ENCODE measurements around the gene AP3S1. TPM values are rescaled to one million over a fixed set of nuclear protein-coding genes. Genes with fewer than 3 reads are reported as not detected.

Gene AP3S1
- total and polyA plus RNA-seq, 4 donors = 86.5 to 273 (median 116) TPM

DNA sequence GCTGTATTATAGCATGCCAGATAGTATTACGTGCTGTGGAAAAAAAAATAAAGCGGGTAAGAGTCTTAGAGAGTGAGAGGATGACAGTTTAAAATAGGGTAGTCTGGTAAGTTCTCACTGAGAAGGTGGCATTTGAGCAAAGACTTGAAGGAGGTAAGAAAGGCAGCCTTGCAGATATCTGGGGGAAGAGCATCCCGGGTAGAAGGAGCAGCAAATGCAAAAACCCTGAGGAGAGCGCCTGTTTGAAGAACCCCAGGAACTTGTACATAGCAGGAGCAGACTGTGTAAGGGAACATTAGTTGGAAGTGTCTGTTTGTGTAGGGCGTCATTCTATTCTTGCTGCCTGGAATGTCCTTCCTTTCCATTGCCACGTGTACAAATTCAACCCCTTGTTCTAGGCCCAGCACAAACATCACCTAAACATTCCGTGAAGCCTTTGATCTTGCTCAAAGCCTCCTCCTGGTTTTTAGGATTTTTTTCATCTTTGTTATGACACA lies 2.6 kb downstream of the AP3S1 start:
- Histone ChIP-seq H3K4me3 (ENCODE audit: low read length in 2 of 2) (peak overlapping the region in 1 of 2 donors; percentile 43), H3K36me3 (ENCODE audit: control insufficient read depth in 1 of 2, insufficient read depth in 2 of 2, low read length in 1 of 2) (no peaks in the 10 kb centered on the region), H3K9me3 (ENCODE audit: control insufficient read depth, low read length) (no peaks in the 10 kb centered on the region), H3K27me3 (ENCODE audit: control insufficient read depth in 1 of 2, insufficient read depth in 2 of 2, low read length in 1 of 2) (no peaks in the 10 kb centered on the region), H3K27ac (ENCODE audit: low read depth in 1 of 2, low read length in 2 of 2) (peak overlapping the region; percentile 30 to 71), H3K4me1 (ENCODE audit: control insufficient read depth in 1 of 2, insufficient read depth in 2 of 2, low read length in 2 of 2) (peaks cover 0 to 20% of the 10 kb centered on the region in 2 donors)
- intact Hi-C loops (cut with DNase I) = loop anchor here (5.0 to 10.0 kb wide), 4 partner anchors 120 to 223 kb away; partner anchors contain the start of genes ARL14EPL (in 1 of the 2) and LVRN (in 1 of the 2)
- WGBS, 2 donors = 16 to 17% methylated on average over 7 of the region's 7 CpGs
- DNase-seq (no peak), ATAC-seq (ENCODE audit: low FRiP score) (no peak)

DNA sequence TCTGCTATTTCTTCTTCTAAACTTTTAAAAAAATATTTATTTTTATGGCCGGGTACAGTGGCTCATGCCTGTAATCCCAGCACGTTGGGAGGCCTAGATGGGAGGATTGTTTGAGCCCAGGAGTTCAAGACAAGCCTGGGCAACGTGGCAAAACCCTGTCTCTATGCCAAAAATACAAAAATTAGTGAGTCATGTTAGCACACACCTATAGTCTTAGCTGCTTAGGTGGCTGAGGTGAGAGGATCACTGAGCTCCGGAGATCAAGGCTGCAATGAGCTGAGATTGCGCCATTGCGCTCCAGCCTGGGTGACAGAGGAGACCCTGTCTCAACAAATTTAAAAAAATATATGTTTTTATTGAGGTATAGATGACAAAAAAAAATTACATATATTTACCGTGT lies 5.6 kb downstream of the AP3S1 start:
- Histone ChIP-seq H3K4me1 (ENCODE audit: control insufficient read depth in 1 of 2, insufficient read depth in 2 of 2, low read length in 2 of 2) (peaks cover 1 to 29% of the 10 kb centered on the region in 2 donors), H3K27me3 (ENCODE audit: control insufficient read depth in 1 of 2, insufficient read depth in 2 of 2, low read length in 1 of 2) (no peaks in the 10 kb centered on the region), H3K4me3 (ENCODE audit: low read length in 2 of 2) (no peak overlapping the region), H3K9me3 (ENCODE audit: control insufficient read depth, low read length) (no peaks in the 10 kb centered on the region), H3K27ac (ENCODE audit: low read depth in 1 of 2, low read length in 2 of 2) (no peak overlapping the region), H3K36me3 (ENCODE audit: control insufficient read depth in 1 of 2, insufficient read depth in 2 of 2, low read length in 1 of 2) (no peaks in the 10 kb centered on the region)
- no peak for ATAC-seq (ENCODE audit: low FRiP score)
- DNase-seq = no peak
- intact Hi-C loops (cut with DNase I) = loop anchor here (10.0 kb wide), 2 partner anchors 118 to 128 kb away; partner anchors contain the start of gene LVRN (in 1 of the 2)
- 78 to 79% methylated on average over 7 of the region's 7 CpGs for WGBS, 2 donors

DNA sequence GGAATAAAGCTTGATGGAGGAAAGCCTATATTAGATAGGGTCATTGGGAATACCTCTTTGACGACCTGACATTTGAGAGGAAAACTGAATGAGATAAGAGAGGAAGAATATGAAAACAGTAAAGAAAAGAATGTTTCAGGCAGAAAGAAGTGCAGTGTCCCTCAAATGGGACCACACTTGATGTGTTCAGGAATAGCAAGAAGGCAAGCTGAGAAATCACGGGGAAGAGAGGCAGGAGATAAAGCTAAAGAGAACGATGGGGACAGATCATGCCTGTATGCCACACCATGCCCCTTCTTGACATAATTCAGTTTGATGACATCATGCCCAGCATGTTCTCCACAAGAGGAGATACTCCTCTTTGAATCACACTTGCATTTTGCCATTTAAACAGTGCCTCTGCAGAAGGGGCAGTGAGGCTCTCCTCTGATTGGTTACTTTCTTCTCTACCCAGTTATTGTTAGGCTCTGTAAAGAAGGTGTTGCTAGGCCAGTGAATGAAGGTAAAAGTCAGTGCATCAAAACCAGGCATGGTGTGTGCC lies 7.6 kb downstream of the AP3S1 start:
- ATAC-seq (ENCODE audit: low FRiP score) (no peak), DNase-seq (no peak)
- Histone ChIP-seq H3K27ac (ENCODE audit: low read depth in 1 of 2, low read length in 2 of 2) (no peak overlapping the region), H3K27me3 (ENCODE audit: control insufficient read depth in 1 of 2, insufficient read depth in 2 of 2, low read length in 1 of 2) (no peaks in the 10 kb centered on the region), H3K36me3 (ENCODE audit: control insufficient read depth in 1 of 2, insufficient read depth in 2 of 2, low read length in 1 of 2) (no peaks in the 10 kb centered on the region), H3K4me3 (ENCODE audit: low read length in 2 of 2) (no peak overlapping the region), H3K9me3 (ENCODE audit: control insufficient read depth, low read length) (no peaks in the 10 kb centered on the region), H3K4me1 (ENCODE audit: control insufficient read depth in 1 of 2, insufficient read depth in 2 of 2, low read length in 2 of 2) (peaks cover 1 to 27% of the 10 kb centered on the region in 2 donors)
- 93 to 97% methylated on average over 3 of the region's 3 CpGs for WGBS, 2 donors
- intact Hi-C loops (cut with DNase I) = loop anchor here (10.0 kb wide), 2 partner anchors 115 to 125 kb away; partner anchors contain the start of gene LVRN (in 1 of the 2)

DNA sequence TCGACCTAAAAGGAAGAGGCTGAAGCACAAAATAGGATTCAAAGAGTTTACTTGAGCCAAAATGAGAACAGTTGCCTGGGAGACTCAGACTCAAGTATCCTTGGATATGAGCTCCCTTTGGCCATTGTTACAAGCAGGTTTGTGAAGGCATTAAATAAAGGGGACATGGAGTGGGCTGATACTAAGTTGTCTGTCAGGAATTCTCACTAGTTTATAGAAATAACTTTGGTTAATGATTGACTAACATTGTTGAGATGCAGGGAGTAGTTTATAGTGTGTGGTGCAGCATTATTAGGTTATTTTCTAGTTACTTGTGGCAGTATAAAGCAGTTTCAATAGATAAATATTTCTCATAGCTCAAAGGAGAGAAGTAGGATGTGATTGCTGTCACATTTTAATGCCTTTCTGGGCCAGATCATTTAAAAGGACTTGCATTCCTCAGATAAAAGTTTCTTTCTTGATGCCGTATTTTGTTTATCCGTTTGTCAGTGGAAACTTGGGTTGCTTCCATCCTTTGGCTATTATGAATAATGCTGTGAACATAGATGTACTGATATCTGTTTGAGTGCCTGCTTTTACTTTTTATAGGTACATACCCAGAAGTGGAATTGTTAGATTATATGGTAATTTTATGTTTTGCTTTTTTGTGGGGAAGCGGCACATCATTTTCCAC lies 9.1 kb downstream of the AP3S1 start:
- Histone ChIP-seq H3K27me3 (ENCODE audit: control insufficient read depth in 1 of 2, insufficient read depth in 2 of 2, low read length in 1 of 2) (no peaks in the 10 kb centered on the region), H3K9me3 (ENCODE audit: control insufficient read depth, low read length) (no peaks in the 10 kb centered on the region), H3K4me1 (ENCODE audit: control insufficient read depth in 1 of 2, insufficient read depth in 2 of 2, low read length in 2 of 2) (peaks cover 1 to 20% of the 10 kb centered on the region in 2 donors), H3K27ac (ENCODE audit: low read depth in 1 of 2, low read length in 2 of 2) (peak overlapping the region in 1 of 2 donors; percentile 82), H3K36me3 (ENCODE audit: control insufficient read depth in 1 of 2, insufficient read depth in 2 of 2, low read length in 1 of 2) (no peaks in the 10 kb centered on the region), H3K4me3 (ENCODE audit: low read length in 2 of 2) (peak overlapping the region in 1 of 2 donors; percentile 41)
- intact Hi-C loops (cut with DNase I) = no loop called here
- DNase-seq (no peak), ATAC-seq (ENCODE audit: low FRiP score) (no peak)
- 11 to 19% methylated on average over 4 of the region's 4 CpGs for WGBS, 2 donors

DNA sequence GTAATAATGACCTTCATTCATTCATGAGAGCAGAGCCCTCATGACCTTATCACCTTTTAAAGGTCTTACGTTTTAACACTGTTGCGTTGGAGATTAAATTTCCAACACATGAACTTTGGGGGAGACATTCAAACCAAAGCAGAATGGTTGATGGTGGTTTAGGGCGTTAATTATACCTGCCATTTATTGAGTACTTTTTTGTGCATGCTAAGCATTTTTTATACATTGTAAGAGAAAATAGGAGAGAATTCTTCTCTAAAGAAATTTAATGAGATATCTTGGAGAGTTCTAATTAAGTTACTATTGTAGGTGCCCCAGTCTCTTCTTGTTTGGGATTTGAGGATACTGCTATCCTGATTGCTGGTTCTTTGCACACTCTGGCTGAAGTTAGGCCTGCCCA lies 12.4 kb downstream of the AP3S1 start:
- H3K9me3 ChIP-seq (ENCODE audit: control insufficient read depth, low read length) = no peaks in the 10 kb centered on the region
- 98% methylated on average over 3 of the region's 3 CpGs for WGBS, 2 donors
- no peaks in the 10 kb centered on the region for H3K36me3 ChIP-seq (ENCODE audit: control insufficient read depth in 1 of 2, insufficient read depth in 2 of 2, low read length in 1 of 2)
- H3K27ac ChIP-seq (ENCODE audit: low read depth in 1 of 2, low read length in 2 of 2) = no peak overlapping the region
- ATAC-seq (ENCODE audit: low FRiP score) (no peak), DNase-seq (no peak)
- intact Hi-C loops (cut with DNase I) = no loop called here
- no peaks in the 10 kb centered on the region for H3K27me3 ChIP-seq (ENCODE audit: control insufficient read depth in 1 of 2, insufficient read depth in 2 of 2, low read length in 1 of 2)
- H3K4me1 ChIP-seq (ENCODE audit: control insufficient read depth in 1 of 2, insufficient read depth in 2 of 2, low read length in 2 of 2) = peaks cover 7 to 17% of the 10 kb centered on the region in 2 donors
- no peak overlapping the region for H3K4me3 ChIP-seq (ENCODE audit: low read length in 2 of 2)

DNA sequence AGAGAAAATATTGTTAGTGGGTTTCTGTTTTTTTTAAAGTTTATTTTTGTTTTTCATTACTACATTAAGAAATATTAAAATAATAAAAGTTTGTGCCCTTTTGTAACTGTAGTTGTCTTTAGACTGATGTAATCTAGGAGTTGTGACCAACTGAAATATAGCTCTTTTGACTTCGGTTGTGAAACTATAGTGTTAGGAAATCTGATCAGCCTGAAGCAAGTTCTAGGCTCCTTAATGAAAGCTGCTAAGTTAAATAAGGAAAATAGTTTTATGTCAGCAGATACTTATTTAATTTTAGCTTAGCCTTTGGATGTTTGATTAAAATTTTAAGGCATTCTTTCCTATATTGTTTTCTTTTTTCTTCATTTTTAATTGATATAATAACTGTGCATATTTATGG lies 14.2 kb downstream of the AP3S1 start:
- peaks cover 5 to 9% of the 10 kb centered on the region in 2 donors for H3K4me1 ChIP-seq (ENCODE audit: control insufficient read depth in 1 of 2, insufficient read depth in 2 of 2, low read length in 2 of 2)
- no peak overlapping the region for H3K4me3 ChIP-seq (ENCODE audit: low read length in 2 of 2)
- no peaks in the 10 kb centered on the region for H3K27me3 ChIP-seq (ENCODE audit: control insufficient read depth in 1 of 2, insufficient read depth in 2 of 2, low read length in 1 of 2)
- no peak for DNase-seq
- no peaks in the 10 kb centered on the region for H3K36me3 ChIP-seq (ENCODE audit: control insufficient read depth in 1 of 2, insufficient read depth in 2 of 2, low read length in 1 of 2)
- 5 to 17% methylated on average over 1 of the region's 1 CpG for WGBS, 2 donors
- ATAC-seq (ENCODE audit: low FRiP score) = no peak
- intact Hi-C loops (cut with DNase I) = no loop called here
- H3K9me3 ChIP-seq (ENCODE audit: control insufficient read depth, low read length) = no peaks in the 10 kb centered on the region
- H3K27ac ChIP-seq (ENCODE audit: low read depth in 1 of 2, low read length in 2 of 2) = no peak overlapping the region

DNA sequence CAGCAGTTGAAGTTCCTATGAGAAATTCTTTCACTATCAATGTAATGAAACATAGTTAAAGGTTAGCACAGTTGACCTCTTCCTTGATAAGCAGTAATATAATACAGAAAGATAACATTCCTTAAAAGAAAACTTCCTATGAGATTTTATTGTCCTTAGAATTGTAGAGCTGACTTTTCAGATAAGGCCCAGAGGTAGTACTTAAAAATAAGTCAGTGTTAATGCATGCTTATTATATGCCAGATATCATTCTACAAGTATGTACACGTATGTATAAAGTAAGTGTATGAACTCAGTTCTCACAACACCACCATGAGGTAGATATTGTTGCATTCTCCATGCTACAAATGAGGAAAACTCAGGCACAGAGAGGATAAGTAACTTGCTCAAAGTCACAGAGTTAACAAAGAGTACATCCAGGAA lies 15.3 kb downstream of the AP3S1 start:
- Histone ChIP-seq H3K36me3 (ENCODE audit: control insufficient read depth in 1 of 2, insufficient read depth in 2 of 2, low read length in 1 of 2) (no peaks in the 10 kb centered on the region), H3K9me3 (ENCODE audit: control insufficient read depth, low read length) (no peaks in the 10 kb centered on the region), H3K27me3 (ENCODE audit: control insufficient read depth in 1 of 2, insufficient read depth in 2 of 2, low read length in 1 of 2) (no peaks in the 10 kb centered on the region), H3K4me1 (ENCODE audit: control insufficient read depth in 1 of 2, insufficient read depth in 2 of 2, low read length in 2 of 2) (peaks cover 5 to 8% of the 10 kb centered on the region in 2 donors), H3K27ac (ENCODE audit: low read depth in 1 of 2, low read length in 2 of 2) (no peak overlapping the region), H3K4me3 (ENCODE audit: low read length in 2 of 2) (no peak overlapping the region)
- WGBS, 2 donors = 0 to 16% methylated on average over 1 of the region's 1 CpG
- ATAC-seq (ENCODE audit: low FRiP score) (no peak), DNase-seq (no peak)
- intact Hi-C loops (cut with DNase I) = no loop called here

DNA sequence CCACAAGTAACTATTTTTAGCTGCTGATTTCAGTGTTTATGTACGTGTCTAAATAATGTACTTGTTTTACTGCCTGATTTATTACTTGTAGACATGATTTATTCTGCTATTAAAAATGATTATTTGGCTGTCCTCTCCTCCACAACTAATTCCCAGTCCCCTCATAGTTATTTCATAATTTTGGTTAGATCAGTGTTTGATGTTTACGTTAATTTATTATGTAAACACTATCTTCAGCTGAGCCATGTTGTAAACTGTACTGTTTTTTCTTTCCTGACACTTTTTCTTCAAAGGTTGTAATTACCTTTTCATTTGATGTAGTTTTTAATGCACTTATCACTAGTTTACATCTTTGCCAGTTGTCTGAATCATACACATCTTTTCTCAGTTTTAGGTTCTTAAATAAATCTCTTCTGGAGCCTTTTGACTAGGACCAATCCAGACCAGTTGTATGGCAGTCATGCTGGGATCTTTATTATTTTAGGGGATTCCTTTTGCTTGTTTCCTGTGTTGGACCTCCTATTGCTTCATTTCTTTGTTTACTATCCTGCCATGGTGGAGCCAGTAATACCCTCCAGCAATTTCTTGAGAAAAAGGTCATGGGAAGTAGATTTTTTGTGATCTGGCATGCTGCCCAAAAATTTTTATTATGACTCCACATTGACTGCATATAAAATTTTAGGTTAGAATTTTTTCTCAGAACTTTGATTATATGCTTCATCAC lies 16.1 kb downstream of the AP3S1 start:
- intact Hi-C loops (cut with DNase I) = no loop called here
- H3K36me3 ChIP-seq (ENCODE audit: control insufficient read depth in 1 of 2, insufficient read depth in 2 of 2, low read length in 1 of 2) = no peaks in the 10 kb centered on the region
- H3K4me1 ChIP-seq (ENCODE audit: control insufficient read depth in 1 of 2, insufficient read depth in 2 of 2, low read length in 2 of 2) = peaks cover 6 to 8% of the 10 kb centered on the region in 2 donors
- H3K9me3 ChIP-seq (ENCODE audit: control insufficient read depth, low read length) = no peaks in the 10 kb centered on the region
- H3K27ac ChIP-seq (ENCODE audit: low read depth in 1 of 2, low read length in 2 of 2) = no peak overlapping the region
- H3K27me3 ChIP-seq (ENCODE audit: control insufficient read depth in 1 of 2, insufficient read depth in 2 of 2, low read length in 1 of 2) = no peaks in the 10 kb centered on the region
- H3K4me3 ChIP-seq (ENCODE audit: low read length in 2 of 2) = no peak overlapping the region
- no peak for DNase-seq
- WGBS, 2 donors = 5 to 9% methylated on average over 2 of the region's 2 CpGs
- no peak for ATAC-seq (ENCODE audit: low FRiP score)

All from aorta (tissue), 5 donors.